NCI-H1048 (cell line): ENCODE measurements around the gene ALK.
"Not testable (repeated sequence)": the region's sequence is repeated elsewhere in the genome, so short reads cannot be mapped to it uniquely, and the experiment has no call there.

Experiments
- DNase-seq: peaks from one replicate; lab custom pipeline; 2025; lab: John Stamatoyannopoulos, UW

ALK gene

DNA sequence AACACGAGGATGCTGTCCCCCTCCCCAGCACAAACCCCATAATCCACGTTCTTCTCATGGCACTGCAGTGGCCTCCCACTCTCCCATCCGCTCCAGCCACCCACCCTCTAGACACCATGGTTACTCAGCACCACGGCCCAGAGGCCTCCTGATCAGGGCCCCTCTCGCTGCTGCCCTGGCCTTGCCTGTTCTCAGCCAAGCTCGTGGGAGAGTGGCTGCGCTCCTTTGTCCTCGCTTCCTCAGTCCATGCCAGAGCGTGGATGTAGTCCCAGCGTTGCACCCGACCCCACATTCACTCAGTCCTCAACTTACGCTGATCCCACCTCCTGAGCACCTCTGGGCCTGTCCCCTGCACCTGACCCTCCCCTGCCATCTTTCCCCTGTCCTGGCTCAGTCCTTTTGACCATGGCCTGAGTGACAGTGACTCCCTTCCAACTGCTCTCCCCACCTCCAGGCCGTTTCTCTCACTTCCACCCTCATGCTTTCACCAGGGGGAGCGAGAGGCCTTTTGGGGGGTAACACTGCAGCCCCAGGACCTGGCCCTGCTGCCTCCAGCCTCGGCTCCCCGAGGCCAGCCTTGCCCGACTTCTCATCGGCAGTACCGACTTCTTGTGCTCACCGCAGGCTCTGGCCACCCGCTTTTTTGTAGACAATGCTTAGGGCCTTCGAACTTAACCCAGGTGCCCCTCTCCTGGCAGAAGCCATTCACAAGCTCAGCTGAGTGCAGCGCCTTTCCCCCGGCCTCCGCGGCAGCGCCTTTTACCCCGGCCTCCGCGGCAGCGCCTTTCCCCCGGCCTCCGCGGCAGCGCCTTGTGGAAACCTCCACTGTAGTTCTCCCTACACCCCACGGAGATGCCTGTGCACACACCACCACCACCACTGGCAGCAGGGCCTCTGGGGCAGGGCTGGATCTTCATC lies 674.7 kb downstream of the ALK start:
- no peak for DNase-seq

- DNase-seq, result no peak
Measured at GRCh38 chr2:29245742-29246382, 675.5 kb downstream of the ALK start.

DNA sequence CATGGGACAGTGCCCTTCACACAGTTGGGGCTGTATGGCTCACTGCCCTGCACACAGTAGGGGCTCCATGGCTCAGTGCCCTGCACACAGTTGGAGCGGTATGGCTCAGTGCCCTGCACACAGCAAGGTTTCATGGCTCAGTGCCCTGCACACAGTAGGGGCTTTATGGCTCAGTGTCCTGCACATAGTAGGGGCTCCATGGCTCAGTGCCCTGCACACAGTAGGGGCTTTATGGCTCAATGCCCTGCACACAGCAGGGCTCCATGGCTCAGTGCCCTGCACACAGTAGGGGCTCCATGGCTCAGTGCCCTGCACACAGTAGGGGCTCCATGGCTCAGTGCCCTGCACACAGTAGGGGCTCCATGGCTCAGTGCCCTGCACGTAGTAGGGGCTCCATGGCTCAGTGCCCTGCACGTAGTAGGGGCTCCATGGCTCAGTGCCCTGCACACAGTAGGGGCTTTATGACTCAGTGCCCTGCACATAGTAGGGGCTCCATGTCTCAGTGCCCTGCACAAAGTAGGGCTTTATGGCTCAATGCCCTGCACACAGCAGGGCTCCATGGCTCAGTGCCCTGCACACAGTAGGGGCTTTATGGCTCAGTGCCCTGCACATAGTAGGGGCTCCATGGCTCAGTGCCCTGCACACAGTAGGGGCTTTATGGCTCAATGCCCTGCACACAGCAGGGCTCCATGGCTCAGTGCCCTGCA lies 676.2 kb downstream of the ALK start:
- DNase-seq, result not testable (repeated sequence)

DNA sequence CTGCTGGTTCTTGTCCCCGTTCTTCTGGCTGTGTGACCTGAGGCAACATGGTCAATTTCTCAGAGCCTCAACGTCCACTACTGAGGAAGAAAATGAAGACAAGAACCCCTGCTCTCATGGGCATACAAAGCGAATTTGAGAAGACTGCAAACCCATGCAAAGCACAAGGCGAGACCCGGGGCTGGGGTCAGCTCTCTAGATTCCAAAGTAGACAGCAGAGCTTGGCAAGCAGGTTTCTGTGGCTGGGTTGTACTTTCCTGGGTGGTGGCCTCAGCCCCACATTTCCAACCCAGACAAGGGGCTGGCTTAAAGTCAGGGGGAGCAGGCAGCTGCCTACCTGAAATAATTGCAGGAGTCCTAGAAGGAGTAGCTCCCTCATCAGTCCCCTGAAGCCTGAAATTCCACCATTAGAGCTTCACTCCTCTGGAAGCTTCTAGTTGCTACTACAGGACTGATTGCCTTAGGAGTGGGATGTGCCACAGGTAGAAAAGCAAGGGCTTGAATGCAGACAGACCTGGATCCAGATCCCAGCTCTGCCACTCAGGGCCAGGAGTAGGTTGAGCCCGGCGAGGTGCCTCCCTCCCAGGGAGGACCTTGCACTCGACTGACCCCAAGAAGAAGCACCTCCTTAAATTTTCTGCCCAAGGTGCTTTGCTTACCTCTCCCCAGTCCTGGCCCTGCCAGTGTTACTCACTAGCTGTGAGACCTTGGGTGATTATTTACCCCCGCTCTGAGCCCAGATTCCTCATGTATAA lies 678.6 kb downstream of the ALK start:
- DNase-seq, result no peak

DNA sequence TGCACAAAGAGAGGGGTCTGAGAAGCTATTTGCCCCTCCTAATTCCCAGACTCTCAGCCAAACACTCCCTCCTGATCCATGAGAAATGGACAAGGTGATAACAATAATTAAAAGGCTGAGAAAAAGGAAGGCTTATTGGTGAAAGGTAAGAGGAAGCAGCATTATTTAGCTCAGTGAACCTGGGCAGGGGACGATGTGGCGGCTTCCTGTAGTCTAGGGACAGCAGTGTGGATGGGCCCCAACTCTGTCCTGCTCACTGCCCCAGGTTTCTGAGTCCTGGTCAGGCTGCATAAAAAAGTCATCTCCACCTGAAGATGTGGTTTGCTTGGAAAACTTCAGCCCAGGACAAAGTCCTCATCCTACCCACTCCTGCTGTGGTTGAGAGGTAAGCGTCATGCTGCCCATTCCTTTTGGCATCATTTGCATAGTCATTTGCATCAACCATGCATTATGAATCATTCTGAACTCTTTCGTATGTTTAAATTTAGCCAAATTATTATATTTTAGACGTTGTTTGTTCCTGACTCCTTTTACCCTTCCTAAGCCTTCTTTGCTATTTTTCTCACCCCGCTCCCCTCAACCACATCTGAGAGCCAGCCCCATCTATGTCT lies 679.3 kb downstream of the ALK start:
- no peak for DNase-seq

- DNase-seq, result no peak
Measured at GRCh38 chr2:29241341-29241740, 680.0 kb downstream of the ALK start.

DNA sequence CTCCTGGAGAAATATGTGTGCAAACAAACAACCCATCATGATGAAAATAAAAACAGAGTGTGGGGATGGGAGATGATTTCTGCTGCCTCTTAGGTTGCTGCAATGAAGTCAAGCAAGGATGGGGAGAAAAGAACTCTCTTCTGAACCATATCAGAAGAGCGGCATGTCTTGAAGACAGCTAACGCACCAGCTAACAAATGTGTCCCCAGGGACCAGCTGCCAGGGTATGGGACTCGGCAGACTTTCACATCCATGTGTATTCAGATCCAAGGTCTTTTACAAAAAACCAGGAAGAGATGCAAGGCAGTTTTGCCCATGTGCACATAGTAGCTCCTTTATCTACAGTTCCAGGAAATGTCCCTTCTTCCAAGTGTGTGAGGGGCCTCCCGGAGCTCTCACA lies 680.8 kb downstream of the ALK start:
- no peak for DNase-seq

DNA sequence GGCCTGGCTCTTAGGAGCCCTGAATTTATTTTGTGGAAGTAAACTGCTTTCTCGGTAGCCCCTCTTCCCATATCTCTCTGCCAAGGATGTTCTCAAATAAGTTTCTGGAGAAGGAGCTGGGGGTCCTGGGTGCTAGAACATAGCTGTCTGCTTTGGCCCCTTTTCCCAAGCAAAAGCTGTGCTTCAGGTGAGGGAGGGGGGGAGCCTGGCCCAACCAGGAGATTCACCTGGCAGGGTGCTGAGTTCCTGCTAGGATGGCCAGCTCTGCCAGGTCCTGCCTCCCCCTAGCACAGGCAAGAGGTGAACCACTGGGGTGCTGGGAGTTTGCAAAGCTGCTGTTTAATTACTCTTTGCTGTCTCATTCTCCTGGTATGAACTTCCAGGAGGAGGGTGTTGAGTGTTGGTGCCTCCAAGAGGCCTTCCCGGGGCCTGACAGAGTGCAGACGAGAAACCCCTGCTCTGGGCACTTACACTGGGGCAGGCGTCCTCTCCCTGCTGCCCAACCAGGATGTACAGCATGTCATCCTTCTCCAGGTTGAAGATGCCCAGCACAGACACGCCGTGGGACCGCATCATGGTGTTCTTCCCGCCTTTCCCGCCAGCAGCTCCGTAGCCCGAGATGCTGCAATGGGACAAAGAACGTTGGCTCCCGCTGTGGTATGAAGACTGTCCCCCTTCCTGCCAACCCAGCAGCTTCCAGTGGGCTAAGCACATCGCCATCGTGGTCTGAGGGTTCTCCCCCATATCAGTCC lies 682.0 kb downstream of the ALK start:
- no peak for DNase-seq

- DNase-seq, result no peak
Measured at GRCh38 chr2:29238497-29238896, 682.9 kb downstream of the ALK start.

- no peak for DNase-seq
Measured at GRCh38 chr2:29236074-29236473, 685.3 kb downstream of the ALK start.

GRCh38 chr2:29235411-29235810 lies 686.0 kb downstream of the ALK start:
- no peak for DNase-seq

- DNase-seq, result no peak
Measured at GRCh38 chr2:29233428-29233827, 688.0 kb downstream of the ALK start.

DNA sequence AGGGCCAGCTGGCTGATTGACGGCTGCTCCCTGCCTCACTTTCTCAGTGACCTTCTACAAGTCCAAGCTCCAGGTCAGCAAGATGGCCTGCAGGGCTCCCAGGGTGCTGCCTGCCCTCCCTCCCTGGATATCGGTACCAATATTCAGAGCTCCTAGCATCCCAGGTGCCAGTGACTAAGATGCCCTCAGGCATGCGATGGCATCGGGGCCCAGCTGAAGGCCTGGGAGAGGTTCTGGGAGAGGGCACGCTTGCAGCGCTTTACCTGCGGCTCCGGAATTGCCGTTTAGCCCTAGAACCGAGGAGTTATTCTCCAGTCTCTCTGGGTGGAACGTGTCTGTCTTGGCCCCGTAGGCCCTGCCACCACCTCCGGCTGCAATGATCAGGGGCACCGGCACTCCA lies 689.3 kb downstream of the ALK start:
- DNase-seq, result no peak

- DNase-seq, result no peak
Measured at GRCh38 chr2:29229640-29230039, 691.7 kb downstream of the ALK start.

DNA sequence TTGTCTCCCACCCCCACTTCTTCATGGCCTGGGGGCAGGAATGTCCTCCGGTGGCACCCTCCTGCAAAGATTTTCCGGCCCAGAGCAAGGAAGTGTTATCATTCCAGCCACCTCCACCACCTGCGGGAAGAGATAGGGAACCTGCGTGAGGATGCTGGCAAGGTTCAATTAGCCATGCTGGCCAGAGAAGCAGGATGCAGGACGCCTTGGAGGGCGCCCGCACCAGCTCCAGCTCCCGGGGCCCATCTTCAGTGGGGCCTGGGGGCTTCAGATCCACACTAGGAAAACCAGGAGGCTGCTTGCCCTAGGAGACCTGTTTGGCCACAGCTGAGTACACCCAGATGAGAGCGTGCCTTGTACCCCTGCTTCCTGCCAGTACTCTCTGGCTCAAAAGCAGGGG lies 692.4 kb downstream of the ALK start:
- no peak for DNase-seq

GRCh38 chr2:29227935-29228675 lies 693.3 kb downstream of the ALK start:
- DNase-seq, result no peak

- no peak for DNase-seq
Measured at GRCh38 chr2:29226808-29227207, 694.6 kb downstream of the ALK start.

DNA sequence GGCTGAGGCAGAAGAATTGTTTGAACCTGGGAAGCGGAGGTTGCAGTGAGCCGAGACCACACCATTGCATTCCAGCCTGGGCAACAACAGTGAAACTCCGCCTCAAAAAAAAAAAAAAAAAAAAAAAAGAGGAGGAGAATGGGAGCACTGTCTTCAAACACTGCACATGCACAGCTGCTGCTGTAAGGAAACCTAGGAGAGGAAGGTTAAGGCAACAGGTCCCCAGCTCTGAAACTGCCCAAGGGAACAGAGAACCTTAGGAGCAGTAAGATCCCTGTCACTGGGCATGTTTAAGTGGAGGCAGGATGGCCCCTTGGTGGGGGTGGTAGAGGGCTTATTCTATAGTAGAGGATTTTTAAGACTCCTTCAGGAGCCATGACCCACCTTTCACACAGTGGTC lies 695.0 kb downstream of the ALK start:
- no peak for DNase-seq

- DNase-seq, result no peak
Measured at GRCh38 chr2:29225814-29226213, 695.6 kb downstream of the ALK start.
